ENCODE results near the gene MITF. TPM values are rescaled to one million over a fixed set of nuclear protein-coding genes. Genes with fewer than 3 reads are reported as not detected.
A peak's percentile ranks its signal among the peaks of the same experiment; 100 is the strongest.

Gene MITF
- polyA plus RNA-seq, 1 of the 3 experiments (the other 2 are of a cell fraction): 1.7 TPM

GRCh38 chr3:69767571-69767970 is 28.3 kb downstream of the MITF start (continued):
- no peak for TF ChIP-seq FOSL2 (IDR thresholded peaks at IDR 0.05; ENCODE audit: borderline replicate concordance, low read depth)

- Histone ChIP-seq H3K79me2 (ENCODE audit: insufficient read depth) (no peaks in the 10 kb centered on the region), H2AFZ (ENCODE audit: low read depth) (no peak overlapping the region), H3K36me3 (replicated peaks in 1 of 2; ENCODE audit: control insufficient read depth in 1 of 2, insufficient read depth in 2 of 2, low read length in 1 of 2) (no peaks in the 10 kb centered on the region), H3K27ac (ENCODE audit: low read depth in 2 of 2, low read length in 1 of 2) (no peak overlapping the region), H3K9ac (no peak overlapping the region), H3K27me3 (ENCODE audit: insufficient read depth) (no peaks in the 10 kb centered on the region), H3K4me2 (no peak overlapping the region), H3K9me2 (no peaks in the 10 kb centered on the region), H3K4me1 (ENCODE audit: control insufficient read depth in 1 of 2, insufficient read depth in 2 of 2, low read depth in 1 of 2, low read length in 1 of 2) (peaks cover 6 to 22% of the 10 kb centered on the region in 2 experiments; a peak in 3 of 4 replicates), H3K9me3 (no peaks in the 10 kb centered on the region), H3F3A (replicated peaks; ENCODE audit: insufficient read depth) (peaks cover under 1% of the 10 kb centered on the region), H3K4me3 (ENCODE audit: low read depth in 2 of 2, low read length in 1 of 2) (no peak overlapping the region), H4K20me1 (ENCODE audit: insufficient read depth) (no peaks in the 10 kb centered on the region)
- DNase-seq: no peak
- POLR2A ChIA-PET: no interaction called here
- WGBS (ENCODE audit: low lambda C conversion rate): 97% methylated on average over 2 of the region's 2 CpGs
- no peak for TF ChIP-seq TCF12 (IDR thresholded peaks at IDR 0.05)
- TF ChIP-seq MEF2A (IDR thresholded peaks at IDR 0.05; ENCODE audit: borderline replicate concordance, low read depth): no peak
- no peak for TF ChIP-seq NFIC (IDR thresholded peaks at IDR 0.05; ENCODE audit: borderline replicate concordance)
- TF ChIP-seq FOSL2 (IDR thresholded peaks at IDR 0.05; ENCODE audit: borderline replicate concordance, low read depth): no peak
- no peak for TF ChIP-seq CTCF (IDR thresholded peaks at IDR 0.05)
- no peak for TF ChIP-seq FOXM1 (IDR thresholded peaks at IDR 0.05; ENCODE audit: low read depth)
- no peak for TF ChIP-seq JUND (IDR thresholded peaks at IDR 0.05)
- CTCF ChIA-PET: no interaction called here
These were observed 29.2 kb downstream of the MITF start for GRCh38 chr3:69768438-69768837.

- TF ChIP-seq, protein P1, sequence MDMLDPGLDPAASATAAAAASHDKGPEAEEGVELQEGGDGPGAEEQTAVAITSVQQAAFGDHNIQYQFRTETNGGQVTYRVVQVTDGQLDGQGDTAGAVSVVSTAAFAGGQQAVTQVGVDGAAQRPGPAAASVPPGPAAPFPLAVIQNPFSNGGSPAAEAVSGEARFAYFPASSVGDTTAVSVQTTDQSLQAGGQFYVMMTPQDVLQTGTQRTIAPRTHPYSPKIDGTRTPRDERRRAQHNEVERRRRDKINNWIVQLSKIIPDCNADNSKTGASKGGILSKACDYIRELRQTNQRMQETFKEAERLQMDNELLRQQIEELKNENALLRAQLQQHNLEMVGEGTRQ (IDR thresholded peaks at IDR 0.05; ENCODE audit: borderline replicate concordance, low read depth, low read length): no peak
- TF ChIP-seq NFIC (IDR thresholded peaks at IDR 0.05; ENCODE audit: borderline replicate concordance): peak; percentile 26; the same call in 1 of the 2 replicates
- peak in 1 of 2 experiments; percentile 63; a peak in 2 of 4 replicates for TF ChIP-seq EP300 (IDR thresholded peaks at IDR 0.05; ENCODE audit: borderline replicate concordance in 1 of 2, low read depth in 1 of 2, low read length in 1 of 2)
- TF ChIP-seq GABPA (IDR thresholded peaks at IDR 0.05; ENCODE audit: low read depth): no peak
- TF ChIP-seq TEAD4 (IDR thresholded peaks at IDR 0.05; ENCODE audit: borderline replicate concordance, insufficient read depth): peak; percentile 67; the same call in 1 of the 2 replicates
- TF ChIP-seq JUND (IDR thresholded peaks at IDR 0.05): peak; percentile 68
- TF ChIP-seq TCF12 (IDR thresholded peaks at IDR 0.05): peak; percentile 57
- no peak for TF ChIP-seq MXI1 (IDR thresholded peaks at IDR 0.05; ENCODE audit: low read depth, low read length)
- peak; percentile 61; the same call in 1 of the 2 replicates for TF ChIP-seq FOSL2 (IDR thresholded peaks at IDR 0.05; ENCODE audit: borderline replicate concordance, low read depth)
- TF ChIP-seq ZBTB33 (IDR thresholded peaks at IDR 0.05; ENCODE audit: borderline replicate concordance, low read depth): no peak
- peak; percentile 81 for TF ChIP-seq PBX3 (IDR thresholded peaks at IDR 0.05)
- no peak for TF ChIP-seq GATA2 (CRISPR knock-in tag; IDR thresholded peaks at IDR 0.05)
- H3K9me3 ChIP-seq: no peaks in the 10 kb centered on the region
- H2AFZ ChIP-seq (ENCODE audit: low read depth): no peak overlapping the region
- H3K36me3 ChIP-seq (replicated peaks in 1 of 2; ENCODE audit: control insufficient read depth in 1 of 2, insufficient read depth in 2 of 2, low read length in 1 of 2): no peaks in the 10 kb centered on the region
- no peaks in the 10 kb centered on the region for H3K79me2 ChIP-seq (ENCODE audit: insufficient read depth)
- DNase-seq: no peak
- no peaks in the 10 kb centered on the region for H3F3A ChIP-seq (replicated peaks; ENCODE audit: insufficient read depth)
- no peak overlapping the region for H3K4me3 ChIP-seq (ENCODE audit: low read depth in 2 of 2, low read length in 1 of 2)
- H3K9ac ChIP-seq: no peak overlapping the region
- peaks cover 3 to 12% of the 10 kb centered on the region in 2 experiments; a peak in 3 of 4 replicates for H3K4me1 ChIP-seq (ENCODE audit: control insufficient read depth in 1 of 2, insufficient read depth in 2 of 2, low read depth in 1 of 2, low read length in 1 of 2)
- peak overlapping the region; percentile 1; the same call in 1 of the 2 replicates for H3K4me2 ChIP-seq
- no peaks in the 10 kb centered on the region for H3K27me3 ChIP-seq (ENCODE audit: insufficient read depth)
- no peaks in the 10 kb centered on the region for H3K9me2 ChIP-seq
- ChIA-PET CTCF (interaction anchor here (2.0 to 2.5 kb wide), 2 partner anchors 22 to 79 kb away, joined by 4 to 10 read pairs; no protein-coding TSS in a partner anchor), POLR2A (no interaction called here)
- no peaks in the 10 kb centered on the region for H4K20me1 ChIP-seq (ENCODE audit: insufficient read depth)
- peak overlapping the region in 1 of 2 experiments; percentile 52; a peak in 2 of 4 replicates for H3K27ac ChIP-seq (ENCODE audit: low read depth in 2 of 2, low read length in 1 of 2)
These were observed 31.0 kb downstream of the MITF start for GRCh38 chr3:69770219-69770618.
